Measurements from ENCODE around the gene NBR1. TPM values are rescaled to one million over a fixed set of nuclear protein-coding genes. Genes with fewer than 3 reads are reported as not detected.
"Not testable (repeated sequence)": the region's sequence is repeated elsewhere in the genome, so short reads cannot be mapped to it uniquely, and the experiment has no call there.

The NBR1 gene
- total and polyA plus RNA-seq, 2 of the 4 experiments (the other 2 are of a cell fraction), result 52.4 to 132 TPM

GRCh38 chr17:43240596-43241352 is 69.8 kb downstream of the NBR1 start:
- H3K4ac ChIP-seq (ENCODE audit: low read depth, low read length); H3K9ac ChIP-seq (ENCODE audit: low read depth, low read length); H2AK9ac ChIP-seq (replicated peaks; ENCODE audit: low read depth, low read length, poor library complexity); H3K14ac ChIP-seq (replicated peaks; ENCODE audit: low read depth, low read length); H4K5ac ChIP-seq (ENCODE audit: low read depth, low read length); H3K27me3 ChIP-seq (ENCODE audit: control insufficient read depth, insufficient read depth, low read length); H4K8ac ChIP-seq (ENCODE audit: low read depth in 2 of 2, low read length in 2 of 2); BruUV-seq (replicated peaks); intact Hi-C loops (cut with micrococcal nuclease); H3K9me1 ChIP-seq (ENCODE audit: insufficient read depth, low read length); H3K4me2 ChIP-seq (ENCODE audit: low read depth, low read length); H3K27ac ChIP-seq (ENCODE audit: insufficient read depth, low read length); H2BK5ac ChIP-seq (ENCODE audit: low read depth, low read length, poor library complexity, severe bottlenecking); H2BK20ac ChIP-seq (ENCODE audit: low read depth, low read length); H2BK15ac ChIP-seq (ENCODE audit: low read depth, low read length); dilution Hi-C loops (cut with HindIII; ENCODE audit: low sequenced_read_pairs, unreplicated experiment); H2BK120ac ChIP-seq (ENCODE audit: low read depth, low read length); H3K36me3 ChIP-seq (ENCODE audit: control insufficient read depth, insufficient read depth, low read length); H2AFZ ChIP-seq (replicated peaks; ENCODE audit: low read length, poor library complexity); H3K4me1 ChIP-seq (ENCODE audit: control insufficient read depth, insufficient read depth, low read length); H4K20me1 ChIP-seq (ENCODE audit: insufficient read depth, low read length); CTCF ChIA-PET; DNase-seq; H3K56ac ChIP-seq (ENCODE audit: extremely low read depth, insufficient read depth, low read length); POLR2A ChIA-PET (ENCODE audit: unreplicated experiment); H3K23ac ChIP-seq (ENCODE audit: low read depth, low read length); H4K91ac ChIP-seq (ENCODE audit: insufficient read depth, low read depth, low read length); ATAC-seq (ENCODE audit: low read depth); in situ Hi-C loops (cut with MboI; ENCODE audit: low sequenced_read_pairs); H3K79me1 ChIP-seq (ENCODE audit: low read depth in 1 of 2, low read length in 2 of 2); H3K4me3 ChIP-seq (ENCODE audit: insufficient read depth, low read depth, low read length); H3K9me3 ChIP-seq (ENCODE audit: control insufficient read depth, insufficient read depth, low read length); H2AK5ac ChIP-seq (ENCODE audit: low read depth, low read length); H3K18ac ChIP-seq (ENCODE audit: low read depth, low read length): not testable (repeated sequence)
- no CpG with 5 or more reads among the region's 34 CpGs for WGBS, 2 experiments (ENCODE audit: extremely low coverage in 2 of 2, insufficient read length in 1 of 2)

DNA sequence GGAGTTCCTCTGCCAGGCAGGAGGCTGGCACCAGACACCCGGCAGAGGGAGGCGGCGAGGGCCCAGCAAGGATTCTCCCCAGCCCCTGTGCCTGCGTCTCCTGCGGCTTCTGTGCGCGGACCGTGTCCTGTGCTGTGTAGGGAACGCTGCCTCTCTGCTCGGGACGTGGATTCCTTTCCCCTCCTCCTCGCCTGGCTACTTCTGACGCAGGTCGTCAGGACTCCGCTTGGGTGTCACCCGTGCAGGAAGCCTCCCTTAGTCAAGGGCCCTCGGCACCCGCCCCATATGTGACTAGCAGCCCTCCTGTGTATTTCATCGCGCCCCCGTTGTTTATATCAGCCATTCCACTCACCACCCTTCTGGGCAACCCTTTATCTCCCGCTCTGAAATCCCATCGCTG is 75.4 kb downstream of the NBR1 start:
- H2BK20ac ChIP-seq (ENCODE audit: low read depth, low read length); ATAC-seq (ENCODE audit: low read depth); H3K18ac ChIP-seq (ENCODE audit: low read depth, low read length); DNase-seq; H3K56ac ChIP-seq (ENCODE audit: extremely low read depth, insufficient read depth, low read length); H2BK120ac ChIP-seq (ENCODE audit: low read depth, low read length); H2BK15ac ChIP-seq (ENCODE audit: low read depth, low read length); H3K9me3 ChIP-seq (ENCODE audit: control insufficient read depth, insufficient read depth, low read length); H3K14ac ChIP-seq (replicated peaks; ENCODE audit: low read depth, low read length); H4K8ac ChIP-seq (ENCODE audit: low read depth in 2 of 2, low read length in 2 of 2); H2BK5ac ChIP-seq (ENCODE audit: low read depth, low read length, poor library complexity, severe bottlenecking); H3K9me1 ChIP-seq (ENCODE audit: insufficient read depth, low read length); H3K36me3 ChIP-seq (ENCODE audit: control insufficient read depth, insufficient read depth, low read length); H3K4me1 ChIP-seq (ENCODE audit: control insufficient read depth, insufficient read depth, low read length); H3K27ac ChIP-seq (ENCODE audit: insufficient read depth, low read length); H3K23ac ChIP-seq (ENCODE audit: low read depth, low read length); H3K4ac ChIP-seq (ENCODE audit: low read depth, low read length); H2AFZ ChIP-seq (replicated peaks; ENCODE audit: low read length, poor library complexity); H3K4me3 ChIP-seq (ENCODE audit: insufficient read depth, low read depth, low read length); H3K9ac ChIP-seq (ENCODE audit: low read depth, low read length); POLR2A ChIA-PET (ENCODE audit: unreplicated experiment); H2AK5ac ChIP-seq (ENCODE audit: low read depth, low read length); H4K5ac ChIP-seq (ENCODE audit: low read depth, low read length); H3K4me2 ChIP-seq (ENCODE audit: low read depth, low read length); H3K27me3 ChIP-seq (ENCODE audit: control insufficient read depth, insufficient read depth, low read length); H4K91ac ChIP-seq (ENCODE audit: insufficient read depth, low read depth, low read length); H3K79me1 ChIP-seq (ENCODE audit: low read depth in 1 of 2, low read length in 2 of 2); intact Hi-C loops (cut with micrococcal nuclease); dilution Hi-C loops (cut with HindIII; ENCODE audit: low sequenced_read_pairs, unreplicated experiment); H2AK9ac ChIP-seq (replicated peaks; ENCODE audit: low read depth, low read length, poor library complexity); in situ Hi-C loops (cut with MboI; ENCODE audit: low sequenced_read_pairs); H4K20me1 ChIP-seq (ENCODE audit: insufficient read depth, low read length); BruUV-seq (replicated peaks); CTCF ChIA-PET: not testable (repeated sequence)
- no CpG with 5 or more reads among the region's 23 CpGs for WGBS, 2 experiments (ENCODE audit: extremely low coverage in 2 of 2, insufficient read length in 1 of 2)
